GM19452 (cell line): Measurements from ENCODE around the gene MBNL2.
"Not testable (repeated sequence)": the region's sequence is repeated elsewhere in the genome, so short reads cannot be mapped to it uniquely, and the experiment has no call there.

Source experiments
- ATAC-seq: cut with Tn5 transposase; IDR thresholded peaks from one replicate; pipeline ENCODE4 v1.9.1; 2021; ENCODE audit not compliant: unreplicated experiment

Gene MBNL2

GRCh38 chr13:97341135-97341534 is 119.0 kb downstream of the MBNL2 start:
- no peak for ATAC-seq

GRCh38 chr13:97342136-97342535 is 120.0 kb downstream of the MBNL2 start:
- no peak for ATAC-seq

- ATAC-seq, result no peak
Observed at GRCh38 chr13:97342936-97343335, 120.8 kb downstream of the MBNL2 start.

GRCh38 chr13:97344265-97345175 is 122.4 kb downstream of the MBNL2 start:
- peak; percentile 56 for ATAC-seq

- ATAC-seq, result no peak
Observed at GRCh38 chr13:97346097-97346496, 124.0 kb downstream of the MBNL2 start.

- no peak for ATAC-seq
Observed at GRCh38 chr13:97346561-97347254, 124.6 kb downstream of the MBNL2 start.

GRCh38 chr13:97347255-97347932 is 125.3 kb downstream of the MBNL2 start:
- ATAC-seq, result no peak

- ATAC-seq, result no peak
Observed at GRCh38 chr13:97348569-97349100, 126.5 kb downstream of the MBNL2 start.

GRCh38 chr13:97352012-97352411 is 129.9 kb downstream of the MBNL2 start:
- ATAC-seq, result not testable (repeated sequence)

- no peak for ATAC-seq
Observed at GRCh38 chr13:97352815-97353214, 130.7 kb downstream of the MBNL2 start.

- no peak for ATAC-seq
Observed at GRCh38 chr13:97353927-97354675, 132.0 kb downstream of the MBNL2 start.

GRCh38 chr13:97354808-97355207 is 132.7 kb downstream of the MBNL2 start:
- no peak for ATAC-seq

- ATAC-seq, result no peak
Observed at GRCh38 chr13:97356592-97356991, 134.5 kb downstream of the MBNL2 start.

- peak; percentile 92 for ATAC-seq
Observed at GRCh38 chr13:97359181-97360057, 137.3 kb downstream of the MBNL2 start.

GRCh38 chr13:97360610-97361009 is 138.5 kb downstream of the MBNL2 start:
- ATAC-seq, result no peak

- no peak for ATAC-seq
Observed at GRCh38 chr13:97364031-97364430, 141.9 kb downstream of the MBNL2 start.

- no peak for ATAC-seq
Observed at GRCh38 chr13:97364827-97365226, 142.7 kb downstream of the MBNL2 start.

GRCh38 chr13:97366172-97366688 is 144.1 kb downstream of the MBNL2 start:
- no peak for ATAC-seq

- ATAC-seq, result no peak
Observed at GRCh38 chr13:97367016-97367822, 145.1 kb downstream of the MBNL2 start.
